Endothelial cell (in vitro differentiated cells): ENCODE results near the gene AKR1B15. TPM values are rescaled to one million over a fixed set of nuclear protein-coding genes. Genes with fewer than 3 reads are reported as not detected.

ENCODE experiments used
- DNase-seq: peaks from one replicate; pipeline ENCODE4 v3.0.0; 2021; ENCODE audit warnings: low spot score
- H3K27ac Mint-ChIP-seq: one replicate; pipeline ENCODE4 v1.8.0; 2021; ENCODE audit warnings: mixed read lengths, inconsistent platforms; ENCODE audit not compliant: unreplicated experiment
- H3K27me3 Mint-ChIP-seq: one replicate; pipeline ENCODE4 v1.8.0; 2021; ENCODE audit warnings: mild to moderate bottlenecking, moderate library complexity, mixed read lengths, inconsistent platforms; ENCODE audit not compliant: unreplicated experiment
- H3K36me3 Mint-ChIP-seq: one replicate; pipeline ENCODE4 v1.8.0; 2021; ENCODE audit warnings: mild to moderate bottlenecking, low read depth, mixed read lengths, inconsistent platforms; ENCODE audit not compliant: unreplicated experiment
- H3K4me1 Mint-ChIP-seq: one replicate; pipeline ENCODE4 v1.8.0; 2021; ENCODE audit warnings: mild to moderate bottlenecking, mixed read lengths, inconsistent platforms; ENCODE audit not compliant: unreplicated experiment
- H3K4me3 Mint-ChIP-seq: one replicate; pipeline ENCODE4 v1.8.0; 2021; ENCODE audit warnings: mild to moderate bottlenecking, mixed read lengths, inconsistent platforms; ENCODE audit not compliant: unreplicated experiment
- H3K9me3 Mint-ChIP-seq: one replicate; pipeline ENCODE4 v1.8.0; 2021; ENCODE audit warnings: mixed read lengths, inconsistent platforms; ENCODE audit not compliant: unreplicated experiment
- total RNA-seq: library from RNA; stranded (reverse); fragmentation: NEBNext Ultra II Directional; extraction: Animal tissue kit (Norgen Biotek cat#: 25700); gene quantifications from one replicate; pipeline ENCODE4 v1.2.1, GENCODE V29; 2021; ENCODE audit not compliant: unreplicated experiment
- TF ChIP-seq, protein P1 (sequence below): fragments of 200-600 bp; sonication (generic); IDR thresholded peaks from one replicate; pipeline ENCODE4 v1.5.0; 2021; ENCODE audit warnings: antibody characterized with exemption; ENCODE audit not compliant: unreplicated experiment

Gene AKR1B15
- total RNA-seq, 1 donor from 2014 or later, result not detected

DNA sequence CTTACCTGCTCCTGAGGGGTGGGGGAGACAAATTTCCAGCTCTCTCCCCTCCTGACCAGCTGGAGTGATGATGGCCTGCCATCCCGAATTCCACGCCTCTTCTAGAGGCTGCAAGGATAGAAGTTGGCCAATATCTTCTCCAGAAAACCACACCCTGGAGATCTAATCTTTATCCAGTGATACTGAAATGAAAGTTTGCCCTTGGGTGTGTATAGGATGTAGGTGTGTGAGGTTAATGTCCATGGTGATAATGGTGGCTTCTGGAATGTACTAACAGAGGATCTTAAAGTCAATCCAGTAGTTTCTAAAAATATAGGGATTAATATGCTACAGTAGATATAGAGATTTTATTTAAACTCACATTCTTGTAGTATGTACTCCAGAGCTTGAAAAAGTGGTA is 22.2 kb downstream of the AKR1B15 start:
- DNase-seq, result no peak
- TF ChIP-seq, protein P1, sequence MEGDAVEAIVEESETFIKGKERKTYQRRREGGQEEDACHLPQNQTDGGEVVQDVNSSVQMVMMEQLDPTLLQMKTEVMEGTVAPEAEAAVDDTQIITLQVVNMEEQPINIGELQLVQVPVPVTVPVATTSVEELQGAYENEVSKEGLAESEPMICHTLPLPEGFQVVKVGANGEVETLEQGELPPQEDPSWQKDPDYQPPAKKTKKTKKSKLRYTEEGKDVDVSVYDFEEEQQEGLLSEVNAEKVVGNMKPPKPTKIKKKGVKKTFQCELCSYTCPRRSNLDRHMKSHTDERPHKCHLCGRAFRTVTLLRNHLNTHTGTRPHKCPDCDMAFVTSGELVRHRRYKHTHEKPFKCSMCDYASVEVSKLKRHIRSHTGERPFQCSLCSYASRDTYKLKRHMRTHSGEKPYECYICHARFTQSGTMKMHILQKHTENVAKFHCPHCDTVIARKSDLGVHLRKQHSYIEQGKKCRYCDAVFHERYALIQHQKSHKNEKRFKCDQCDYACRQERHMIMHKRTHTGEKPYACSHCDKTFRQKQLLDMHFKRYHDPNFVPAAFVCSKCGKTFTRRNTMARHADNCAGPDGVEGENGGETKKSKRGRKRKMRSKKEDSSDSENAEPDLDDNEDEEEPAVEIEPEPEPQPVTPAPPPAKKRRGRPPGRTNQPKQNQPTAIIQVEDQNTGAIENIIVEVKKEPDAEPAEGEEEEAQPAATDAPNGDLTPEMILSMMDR, result no peak
- Mint-ChIP-seq H3K4me3 (no peak overlapping the region), H3K36me3 (no peaks in the 10 kb centered on the region), H3K27ac (no peak overlapping the region), H3K9me3 (no peaks in the 10 kb centered on the region), H3K4me1 (no peaks in the 10 kb centered on the region), H3K27me3 (peaks cover 2% of the 10 kb centered on the region)

DNA sequence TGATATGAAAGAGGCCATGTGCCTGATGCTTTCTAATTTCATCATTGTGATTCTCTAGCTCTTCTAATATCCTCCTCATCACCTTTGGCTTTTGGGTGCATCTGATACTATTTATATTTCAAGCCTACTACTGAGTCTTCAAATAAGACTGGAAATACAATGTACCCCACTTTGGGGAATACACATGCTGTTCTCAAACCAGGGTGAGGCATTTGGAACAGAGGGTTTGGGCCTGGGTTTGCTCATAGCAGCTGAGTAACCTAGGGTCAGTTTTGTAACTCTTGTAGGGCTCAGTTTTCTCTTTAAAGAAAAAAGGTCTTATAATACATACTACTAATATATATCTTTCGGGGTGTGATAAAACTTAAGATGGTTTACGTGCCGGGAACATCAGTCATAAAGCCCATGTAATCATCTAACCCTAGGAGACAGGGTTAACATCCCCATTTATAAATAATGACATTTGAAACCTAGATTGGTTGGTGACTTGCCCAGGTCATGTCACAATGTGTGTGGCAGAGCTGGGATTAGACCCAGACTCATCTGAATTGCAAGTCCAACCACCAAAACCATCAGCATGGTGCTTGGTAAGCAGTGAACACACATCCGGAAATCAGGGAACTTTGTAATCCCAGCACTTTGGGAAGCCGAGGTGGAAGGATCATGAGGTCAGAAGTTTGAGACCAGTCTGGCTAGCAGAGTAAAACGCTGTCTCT is 23.0 kb downstream of the AKR1B15 start:
- H3K4me1 Mint-ChIP-seq, result no peaks in the 10 kb centered on the region
- H3K36me3 Mint-ChIP-seq, result no peaks in the 10 kb centered on the region

DNA sequence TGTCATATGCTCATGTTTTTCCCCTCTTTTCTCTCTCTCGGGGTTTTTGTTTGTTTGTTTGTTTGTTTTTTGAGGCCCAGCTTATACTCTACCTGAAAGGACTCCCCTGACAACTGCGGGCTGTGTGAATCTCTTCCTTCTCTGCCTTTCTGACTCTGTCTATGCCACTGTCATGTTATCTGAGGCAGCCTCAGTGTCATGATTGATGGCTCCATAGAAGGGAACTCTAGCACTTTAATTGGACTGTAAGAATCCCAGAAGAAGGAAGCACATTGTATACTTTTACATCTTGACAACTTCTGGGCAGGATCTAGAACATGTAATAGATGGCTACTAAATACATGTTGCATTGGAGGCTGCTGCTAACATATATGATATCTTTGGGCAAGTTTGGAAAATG is 25.4 kb downstream of the AKR1B15 start:
- Mint-ChIP-seq H3K36me3 (no peaks in the 10 kb centered on the region), H3K4me3 (no peak overlapping the region), H3K9me3 (no peaks in the 10 kb centered on the region), H3K27me3 (peaks cover 2% of the 10 kb centered on the region), H3K27ac (no peak overlapping the region), H3K4me1 (no peaks in the 10 kb centered on the region)
- DNase-seq, result no peak
- TF ChIP-seq, protein P1, result no peak

More for the DNA sequence above, 23.0 kb downstream of the AKR1B15 start:
- Mint-ChIP-seq H3K27ac (no peak overlapping the region), H3K4me3 (no peak overlapping the region), H3K9me3 (no peaks in the 10 kb centered on the region), H3K27me3 (peaks cover 2% of the 10 kb centered on the region)
- TF ChIP-seq, protein P1, result no peak
- DNase-seq, result no peak

DNA sequence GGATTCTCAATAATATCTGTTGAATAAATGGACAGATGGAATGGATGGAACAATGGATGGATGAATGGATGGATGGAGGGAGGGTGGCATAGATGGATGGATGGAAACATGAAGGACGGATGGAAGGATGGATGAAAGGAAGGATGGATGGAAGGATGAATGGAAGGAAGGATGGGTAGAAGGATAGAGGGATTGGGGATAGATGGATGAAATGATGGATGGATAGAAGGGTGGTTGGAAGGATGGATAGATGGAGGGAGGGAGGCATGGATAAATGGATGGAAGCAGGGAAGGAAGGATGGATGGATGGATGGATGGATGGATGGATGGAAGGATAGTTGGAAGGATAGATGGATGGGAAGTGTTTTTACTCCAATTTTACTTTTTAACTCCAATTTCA is 35.4 kb downstream of the AKR1B15 start:
- Mint-ChIP-seq H3K4me3 (no peak overlapping the region), H3K9me3 (no peaks in the 10 kb centered on the region), H3K27me3 (peaks cover 1% of the 10 kb centered on the region), H3K4me1 (peaks cover 6% of the 10 kb centered on the region), H3K27ac (no peak overlapping the region), H3K36me3 (no peaks in the 10 kb centered on the region)
- no peak for DNase-seq
- TF ChIP-seq, protein P1, result no peak

DNA sequence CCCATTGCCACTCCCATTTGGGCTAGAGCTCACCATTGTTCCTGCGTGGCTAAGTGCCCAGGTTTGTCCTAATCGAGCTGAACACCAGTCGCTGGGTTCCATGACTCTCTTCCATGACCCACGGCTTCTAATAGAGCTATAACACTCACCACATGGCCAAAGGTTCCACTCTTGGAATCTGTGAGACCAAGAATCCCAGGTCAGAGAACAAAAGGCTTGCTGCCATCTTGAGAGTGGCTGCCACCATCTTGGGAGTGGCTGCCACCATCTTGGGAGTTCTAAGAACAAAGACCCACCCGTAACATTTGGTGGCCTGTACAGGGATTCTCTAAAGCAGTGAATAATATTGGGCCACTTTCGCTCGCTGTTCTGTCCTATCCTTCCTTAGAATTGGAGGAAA is 37.0 kb downstream of the AKR1B15 start:
- DNase-seq, result no peak
- peaks cover 2% of the 10 kb centered on the region for H3K4me1 Mint-ChIP-seq
- no peaks in the 10 kb centered on the region for H3K9me3 Mint-ChIP-seq
- H3K27me3 Mint-ChIP-seq, result peaks cover 1% of the 10 kb centered on the region
- H3K27ac Mint-ChIP-seq, result no peak overlapping the region
- no peaks in the 10 kb centered on the region for H3K36me3 Mint-ChIP-seq
- TF ChIP-seq, protein P1, result no peak
- no peak overlapping the region for H3K4me3 Mint-ChIP-seq
